BLaER1 treated with 17β-estradiol and CSF1 and Interleukin-3, amounts not matched to agents 10 nM and 100 nM (cell line): Measurements from ENCODE around the gene SLC29A3.

ENCODE experiments used
- H3K27ac ChIP-seq, 11 experiments: shearing (Covaris generic); formaldehyde crosslinking; 2 replicates each; pipeline ENCODE4 v1.8.1; 2022
- H3K27me3 ChIP-seq, 11 experiments: shearing (Covaris generic); formaldehyde crosslinking; 2 replicates each; pipeline ENCODE4 v1.8.1; 2022
- H3K36me3 ChIP-seq, 11 experiments: shearing (Covaris generic); formaldehyde crosslinking; 2 replicates each; pipeline ENCODE4 v1.8.1; 2022
- H3K4me1 ChIP-seq, 10 experiments: shearing (Covaris generic); formaldehyde crosslinking; 2 replicates each; pipeline ENCODE4 v1.8.1; 2022
- H3K4me2 ChIP-seq, 11 experiments: shearing (Covaris generic); formaldehyde crosslinking; 2 replicates each; pipeline ENCODE4 v1.8.1; 2022
- H3K4me3 ChIP-seq, 10 experiments: shearing (Covaris generic); formaldehyde crosslinking; 2 replicates each; pipeline ENCODE4 v1.8.1; 2022
- H3K9ac ChIP-seq, 11 experiments: shearing (Covaris generic); formaldehyde crosslinking; 2 replicates each; pipeline ENCODE4 v1.8.1; 2022
- H3K9me3 ChIP-seq, 11 experiments: shearing (Covaris generic); formaldehyde crosslinking; replicated peaks in 1 of 11; 2 replicates each; pipeline ENCODE4 v1.8.1; 2022
- H4K20me1 ChIP-seq, 11 experiments: shearing (Covaris generic); formaldehyde crosslinking; 2 replicates each; pipeline ENCODE4 v1.8.1; 2022
- Cebpa-rat ChIP-seq, 11 experiments: shearing (Covaris generic); IDR thresholded peaks; 2 replicates each; pipeline ENCODE4 v1.8.1; 2022

SLC29A3 gene

DNA sequence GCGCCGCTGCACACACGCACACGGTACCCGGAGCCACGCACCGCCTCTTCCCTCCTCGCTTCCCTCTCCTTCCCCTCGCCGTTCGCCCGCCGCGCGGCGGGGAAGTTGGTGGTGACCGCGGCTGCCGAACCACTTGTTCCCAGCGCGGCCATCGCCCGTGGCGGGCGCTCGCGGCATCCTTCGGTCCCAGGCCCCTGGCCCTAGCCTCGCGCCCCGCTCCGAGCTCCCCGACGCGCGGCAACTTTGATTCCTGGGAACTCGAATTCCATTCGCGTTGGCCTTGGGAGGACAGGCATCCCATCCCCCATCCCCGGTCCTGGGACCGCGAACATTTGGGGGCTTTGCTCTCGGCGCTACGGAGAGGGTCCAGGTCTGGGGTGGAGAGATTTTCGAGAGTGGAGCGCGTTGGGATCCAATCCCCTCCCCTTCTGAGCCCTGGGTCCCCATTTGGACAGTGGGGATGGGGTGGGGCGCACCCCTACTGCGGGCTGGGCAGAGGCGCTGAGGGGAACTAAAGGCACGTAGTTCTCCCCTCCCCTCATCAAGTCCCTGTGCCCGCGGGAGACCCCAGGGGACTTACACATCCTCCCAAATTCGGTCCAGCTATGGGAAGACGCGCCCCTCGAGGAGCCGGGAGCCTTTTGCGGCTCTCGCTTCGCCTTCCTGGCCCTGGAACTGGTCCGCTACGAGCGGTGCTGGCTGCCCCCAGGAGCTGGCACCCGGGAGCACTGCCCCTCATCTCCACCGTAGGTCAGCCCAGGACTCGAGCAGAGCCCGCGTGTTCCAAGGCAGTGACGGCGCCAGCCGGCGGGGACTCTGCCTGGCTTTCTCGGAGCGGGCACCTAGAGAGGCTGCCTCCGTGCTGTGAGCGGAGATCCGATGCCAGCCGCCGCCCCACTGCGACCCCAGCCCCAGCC is 78.5 kb downstream of the SLC29A3 start:
- Histone ChIP-seq H3K9ac (peak overlapping the region in 10 of 11 experiments; percentile 31 to 77 (median 67); a peak in 20 of 22 replicates), H3K9me3 (no peaks in the 10 kb centered on the region), H3K4me3 (peak overlapping the region; percentile 48 to 77 (median 66)), H3K27me3 (peaks cover 46 to 61% (median 52%) of the 10 kb centered on the region in 11 experiments), H4K20me1 (peaks cover 0 to 22% (median 11%) of the 10 kb centered on the region in 11 experiments; a peak in 10 of 22 replicates), H3K27ac (peak overlapping the region in 2 of 11 experiments; percentile 29 to 40; a peak in 2 of 22 replicates), H3K4me2 (peak overlapping the region; percentile 91 to 100 (median 99)), H3K36me3 (no peaks in the 10 kb centered on the region), H3K4me1 (peaks cover 10 to 28% (median 20%) of the 10 kb centered on the region in 10 experiments)
- TF ChIP-seq Cebpa-rat (IDR thresholded peaks at IDR 0.05) = no peak

DNA sequence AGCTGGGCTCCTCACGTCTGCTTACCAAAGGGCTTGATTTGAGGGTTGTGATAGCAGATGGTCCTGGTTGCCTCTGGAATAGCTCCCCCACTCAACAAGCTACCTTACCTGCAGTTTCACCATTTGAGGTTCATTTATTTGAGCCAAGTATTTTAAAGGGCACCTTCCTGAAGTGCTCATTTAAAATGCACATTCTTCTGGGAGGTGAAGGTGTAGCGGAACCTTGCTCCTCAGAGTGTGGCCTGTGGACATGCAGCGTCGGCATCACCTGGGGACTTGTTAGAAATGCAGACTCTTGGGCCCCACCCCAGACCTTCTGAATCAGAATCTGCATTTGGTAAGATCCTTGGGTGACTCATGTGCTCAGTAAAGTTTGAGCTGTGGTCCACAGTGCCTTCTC is 79.9 kb downstream of the SLC29A3 start:
- no peak overlapping the region for H3K4me3 ChIP-seq
- H3K4me2 ChIP-seq = no peak overlapping the region
- no peaks in the 10 kb centered on the region for H3K9me3 ChIP-seq
- peaks cover 10 to 24% (median 20%) of the 10 kb centered on the region in 10 experiments for H3K4me1 ChIP-seq
- peaks cover 0 to 22% (median 11%) of the 10 kb centered on the region in 11 experiments; a peak in 10 of 22 replicates for H4K20me1 ChIP-seq
- H3K36me3 ChIP-seq = no peaks in the 10 kb centered on the region
- no peak overlapping the region for H3K9ac ChIP-seq
- TF ChIP-seq Cebpa-rat (IDR thresholded peaks at IDR 0.05) = no peak
- peaks cover 46 to 61% (median 52%) of the 10 kb centered on the region in 11 experiments for H3K27me3 ChIP-seq
- no peak overlapping the region for H3K27ac ChIP-seq

DNA sequence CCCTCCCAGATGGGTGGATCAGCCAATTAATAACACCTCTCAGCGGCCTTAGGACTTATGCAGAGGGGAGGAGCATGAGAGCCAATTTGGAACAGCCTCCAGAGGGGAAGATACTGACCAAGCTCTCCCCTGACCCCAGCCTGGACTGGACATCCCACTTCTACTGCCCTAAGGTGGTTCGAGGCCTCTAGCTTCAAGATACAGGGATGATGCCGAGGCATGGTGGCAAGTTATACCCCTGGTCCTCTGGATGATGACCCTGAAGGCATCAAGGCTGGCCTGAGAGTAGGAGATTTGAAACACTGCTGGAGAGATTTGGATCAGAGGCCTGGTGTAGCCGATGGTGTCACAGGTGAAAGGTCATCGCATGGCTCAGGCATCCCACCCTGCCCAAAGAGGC is 80.9 kb downstream of the SLC29A3 start:
- H3K4me2 ChIP-seq = no peak overlapping the region
- peaks cover 10 to 24% (median 20%) of the 10 kb centered on the region in 10 experiments for H3K4me1 ChIP-seq
- no peaks in the 10 kb centered on the region for H3K36me3 ChIP-seq
- peaks cover 46 to 58% (median 51%) of the 10 kb centered on the region in 11 experiments for H3K27me3 ChIP-seq
- no peak overlapping the region for H3K9ac ChIP-seq
- peaks cover 0 to 22% (median 11%) of the 10 kb centered on the region in 11 experiments; a peak in 10 of 22 replicates for H4K20me1 ChIP-seq
- H3K4me3 ChIP-seq = no peak overlapping the region
- no peak for TF ChIP-seq Cebpa-rat (IDR thresholded peaks at IDR 0.05)
- H3K27ac ChIP-seq = no peak overlapping the region
- no peaks in the 10 kb centered on the region for H3K9me3 ChIP-seq

DNA sequence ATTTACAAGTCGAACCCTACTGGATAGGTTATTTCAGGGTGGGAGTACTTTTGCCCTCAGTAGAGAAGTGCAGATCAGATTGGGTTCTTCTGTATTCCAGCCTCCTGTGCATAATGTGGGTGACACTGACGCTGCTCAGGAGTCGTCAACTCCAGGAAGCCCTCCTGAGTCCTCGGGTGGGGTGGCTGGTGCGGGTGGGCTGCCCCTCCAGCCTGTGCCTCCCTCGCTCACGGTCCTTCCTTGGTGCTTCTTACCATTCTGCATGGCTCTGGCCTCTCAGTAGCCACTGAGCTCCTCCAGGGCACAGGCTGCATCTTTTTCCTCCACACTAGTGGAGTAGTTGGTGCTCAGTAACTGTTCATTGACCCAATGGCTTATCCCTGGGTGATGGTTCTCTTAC is 82.0 kb downstream of the SLC29A3 start:
- peaks cover 36 to 47% (median 41%) of the 10 kb centered on the region in 11 experiments for H3K27me3 ChIP-seq
- no peaks in the 10 kb centered on the region for H3K36me3 ChIP-seq
- H3K27ac ChIP-seq = no peak overlapping the region
- no peaks in the 10 kb centered on the region for H3K9me3 ChIP-seq
- no peak for TF ChIP-seq Cebpa-rat (IDR thresholded peaks at IDR 0.05)
- H3K4me3 ChIP-seq = no peak overlapping the region
- H4K20me1 ChIP-seq = peaks cover 0 to 22% (median 11%) of the 10 kb centered on the region in 11 experiments; a peak in 10 of 22 replicates
- no peak overlapping the region for H3K4me2 ChIP-seq
- peaks cover 10 to 18% (median 16%) of the 10 kb centered on the region in 10 experiments for H3K4me1 ChIP-seq
- H3K9ac ChIP-seq = no peak overlapping the region

DNA sequence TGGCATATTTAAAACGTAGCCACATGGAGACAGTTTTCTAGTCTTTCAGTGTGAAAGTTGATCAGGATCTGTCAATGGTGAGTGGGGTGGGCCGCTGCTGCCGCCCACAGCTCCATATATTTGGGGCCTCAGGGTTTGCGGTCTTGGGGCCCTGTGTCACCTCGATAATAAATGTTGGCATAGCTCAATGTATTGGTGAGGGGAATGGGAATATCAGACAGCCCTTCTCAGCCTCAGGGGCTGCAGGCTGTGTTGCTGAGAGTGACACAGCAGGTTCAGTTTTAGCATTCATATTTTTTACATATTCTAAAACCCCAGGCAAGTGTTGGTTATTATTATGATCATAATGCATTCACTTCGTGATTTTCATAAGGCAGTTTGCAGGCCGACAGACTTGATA is 82.9 kb downstream of the SLC29A3 start:
- Histone ChIP-seq H3K4me3 (no peak overlapping the region), H3K9me3 (no peaks in the 10 kb centered on the region), H3K9ac (no peak overlapping the region), H3K4me1 (peaks cover 10 to 17% (median 11%) of the 10 kb centered on the region in 10 experiments), H4K20me1 (peaks cover 0 to 21% (median 10%) of the 10 kb centered on the region in 11 experiments; a peak in 10 of 22 replicates), H3K27me3 (peaks cover 32 to 39% (median 34%) of the 10 kb centered on the region in 11 experiments), H3K27ac (no peak overlapping the region), H3K4me2 (no peak overlapping the region), H3K36me3 (no peaks in the 10 kb centered on the region)
- no peak for TF ChIP-seq Cebpa-rat (IDR thresholded peaks at IDR 0.05)

DNA sequence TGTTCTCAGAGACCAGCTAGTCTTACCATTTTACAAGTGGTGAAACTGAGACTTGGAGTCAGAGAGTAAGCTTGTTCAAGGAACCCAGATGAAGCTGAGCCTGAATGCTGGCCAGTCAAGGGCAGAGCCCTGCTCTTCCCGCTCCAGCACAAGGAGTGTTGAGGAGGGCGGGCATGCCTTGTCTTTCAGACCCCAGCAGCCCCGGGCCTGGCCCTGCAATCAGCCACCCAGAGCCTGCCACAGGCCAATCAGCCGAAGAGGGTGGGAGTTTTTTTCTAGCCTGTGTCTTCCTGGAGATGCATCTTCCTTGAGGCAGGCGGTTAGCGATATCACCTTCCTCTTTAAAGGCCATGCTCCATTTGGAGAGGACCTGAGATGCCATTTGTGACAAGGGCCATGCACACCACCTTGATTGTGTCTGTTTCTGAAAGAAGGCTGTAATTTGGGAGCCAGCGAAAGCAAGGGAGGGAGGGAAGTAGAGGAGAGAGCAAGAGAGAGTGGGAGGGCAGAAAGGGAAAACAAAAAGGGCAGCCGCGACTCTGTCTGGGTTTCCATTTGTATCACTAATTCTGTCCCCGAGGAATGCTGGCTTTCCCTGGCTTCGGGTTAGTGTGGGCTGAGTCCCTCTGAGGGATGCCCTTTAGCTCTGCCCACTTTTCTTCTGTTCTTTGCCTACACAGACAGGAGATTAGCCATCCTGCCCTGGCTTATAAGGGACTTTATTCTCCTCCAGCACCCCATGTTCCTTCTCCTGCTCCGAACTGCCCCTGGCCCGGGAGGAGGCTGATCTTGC is 85.6 kb downstream of the SLC29A3 start:
- Histone ChIP-seq H3K4me2 (no peak overlapping the region), H3K27ac (no peak overlapping the region), H4K20me1 (no peaks in the 10 kb centered on the region; a peak in 1 of 22 replicates), H3K4me1 (peaks cover 0 to 5% (median 0%) of the 10 kb centered on the region in 10 experiments; a peak in 3 of 20 replicates), H3K36me3 (no peaks in the 10 kb centered on the region), H3K27me3 (peaks cover 5 to 12% (median 7%) of the 10 kb centered on the region in 11 experiments; a peak in 21 of 22 replicates), H3K9ac (no peak overlapping the region), H3K9me3 (no peaks in the 10 kb centered on the region), H3K4me3 (no peak overlapping the region)
- TF ChIP-seq Cebpa-rat (IDR thresholded peaks at IDR 0.05) = no peak

DNA sequence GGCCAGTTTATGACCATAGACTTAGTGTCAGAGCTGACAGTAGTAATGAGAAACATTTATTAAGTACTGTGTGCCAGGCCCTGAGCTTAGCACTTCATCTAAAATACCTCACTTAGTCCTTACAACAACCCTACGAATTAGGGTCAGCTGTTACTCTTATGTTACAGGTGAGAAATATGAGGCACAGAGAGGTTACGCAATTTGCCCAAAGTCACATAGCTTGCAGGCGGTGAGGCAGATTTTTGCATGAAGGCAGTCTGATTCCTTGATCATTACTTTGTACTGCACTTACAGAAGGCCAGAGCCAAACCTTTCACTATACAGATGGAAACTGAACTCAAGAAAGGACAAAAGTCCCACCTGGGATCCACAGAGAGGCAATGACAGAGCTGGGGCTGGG is 87.8 kb downstream of the SLC29A3 start:
- peak in 7 of 11 experiments; percentile 13 to 64 (median 49); a peak in 9 of 22 replicates for TF ChIP-seq Cebpa-rat (IDR thresholded peaks at IDR 0.05)

DNA sequence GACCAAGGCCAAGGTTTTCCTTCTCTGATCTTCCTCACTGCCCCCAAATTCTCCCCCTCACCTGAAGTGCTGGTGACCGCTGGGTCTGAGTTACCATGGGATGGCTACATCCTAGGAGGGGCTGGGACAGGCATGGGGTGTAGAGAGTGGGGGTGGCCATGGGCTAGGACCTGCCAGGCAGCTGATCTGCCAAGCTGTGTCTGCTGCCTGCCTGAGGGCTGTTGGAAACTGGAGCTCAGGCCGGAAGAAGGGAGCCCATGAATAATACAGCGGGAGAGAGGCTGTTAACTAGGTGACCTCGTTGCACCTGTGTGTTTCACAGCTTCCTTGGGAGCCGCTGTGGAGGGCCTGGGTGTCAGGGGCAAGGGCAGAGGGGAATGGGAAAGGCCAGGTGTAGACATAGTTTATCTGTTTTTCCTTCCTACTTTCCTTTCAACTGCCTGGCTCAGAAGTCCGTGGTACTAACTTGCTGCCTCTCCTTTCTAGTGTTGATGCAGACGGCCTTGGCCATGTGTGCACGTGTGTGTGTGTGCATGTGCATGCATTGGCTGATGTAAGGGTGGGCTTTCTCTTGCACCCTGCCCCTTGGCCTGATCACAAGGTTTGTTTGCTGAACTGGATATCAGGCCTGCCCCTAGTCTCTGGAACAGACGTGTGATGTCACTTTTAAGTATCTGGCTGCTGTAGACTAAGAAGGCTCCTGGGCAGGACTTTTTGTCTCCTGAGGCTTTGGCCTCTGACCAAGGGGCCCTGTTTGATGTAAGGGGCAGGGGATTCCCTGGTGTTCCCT is 89.6 kb downstream of the SLC29A3 start:
- Histone ChIP-seq H4K20me1 (no peaks in the 10 kb centered on the region), H3K4me1 (peaks cover 0 to 5% (median 0%) of the 10 kb centered on the region in 10 experiments; a peak in 3 of 20 replicates), H3K27ac (no peak overlapping the region), H3K36me3 (no peaks in the 10 kb centered on the region), H3K27me3 (no peaks in the 10 kb centered on the region), H3K4me2 (no peak overlapping the region), H3K9ac (no peak overlapping the region), H3K9me3 (peaks cover 12 to 22% (median 19%) of the 10 kb centered on the region in 11 experiments; a peak in 21 of 22 replicates), H3K4me3 (no peak overlapping the region)
- TF ChIP-seq Cebpa-rat (IDR thresholded peaks at IDR 0.05) = no peak

More for the DNA sequence above, 87.8 kb downstream of the SLC29A3 start:
- Histone ChIP-seq H3K27ac (no peak overlapping the region), H3K4me1 (peaks cover 0 to 5% (median 0%) of the 10 kb centered on the region in 10 experiments; a peak in 3 of 20 replicates), H3K4me2 (no peak overlapping the region), H3K4me3 (no peak overlapping the region), H3K36me3 (no peaks in the 10 kb centered on the region), H3K9me3 (peaks cover 12 to 16% (median 15%) of the 10 kb centered on the region in 11 experiments; a peak in 21 of 22 replicates), H3K9ac (no peak overlapping the region), H4K20me1 (no peaks in the 10 kb centered on the region), H3K27me3 (no peaks in the 10 kb centered on the region)
